ENCODE data around the gene SMYD3. TPM values are rescaled to one million over a fixed set of nuclear protein-coding genes. Genes with fewer than 3 reads are reported as not detected.

Gene SMYD3
- total RNA-seq, 6 experiments from 2014 or later: 6.3 to 10.0 (median 6.6) TPM

GRCh38 chr1:246170574-246171261, 336.4 kb downstream of the SMYD3 start:
- no peak for ATAC-seq

GRCh38 chr1:246169486-246169885, 337.6 kb downstream of the SMYD3 start:
- 98% methylated on average over 8 of the region's 8 CpGs for WGBS (ENCODE audit: insufficient coverage, low coverage, low lambda C conversion rate, missing lambda C conversion rate)
- Histone ChIP-seq H3K27me3 (no peaks in the 10 kb centered on the region), H3K27ac (no peak overlapping the region), H3K4me1 (no peaks in the 10 kb centered on the region), H3K4me3 (no peak overlapping the region), H3K9me3 (no peaks in the 10 kb centered on the region), H3K36me3 (no peaks in the 10 kb centered on the region)
- ATAC-seq (no peak), DNase-seq (no peak)
- TF ChIP-seq POLR2A (IDR thresholded peaks at IDR 0.05): no peak
- TF ChIP-seq, protein P1, sequence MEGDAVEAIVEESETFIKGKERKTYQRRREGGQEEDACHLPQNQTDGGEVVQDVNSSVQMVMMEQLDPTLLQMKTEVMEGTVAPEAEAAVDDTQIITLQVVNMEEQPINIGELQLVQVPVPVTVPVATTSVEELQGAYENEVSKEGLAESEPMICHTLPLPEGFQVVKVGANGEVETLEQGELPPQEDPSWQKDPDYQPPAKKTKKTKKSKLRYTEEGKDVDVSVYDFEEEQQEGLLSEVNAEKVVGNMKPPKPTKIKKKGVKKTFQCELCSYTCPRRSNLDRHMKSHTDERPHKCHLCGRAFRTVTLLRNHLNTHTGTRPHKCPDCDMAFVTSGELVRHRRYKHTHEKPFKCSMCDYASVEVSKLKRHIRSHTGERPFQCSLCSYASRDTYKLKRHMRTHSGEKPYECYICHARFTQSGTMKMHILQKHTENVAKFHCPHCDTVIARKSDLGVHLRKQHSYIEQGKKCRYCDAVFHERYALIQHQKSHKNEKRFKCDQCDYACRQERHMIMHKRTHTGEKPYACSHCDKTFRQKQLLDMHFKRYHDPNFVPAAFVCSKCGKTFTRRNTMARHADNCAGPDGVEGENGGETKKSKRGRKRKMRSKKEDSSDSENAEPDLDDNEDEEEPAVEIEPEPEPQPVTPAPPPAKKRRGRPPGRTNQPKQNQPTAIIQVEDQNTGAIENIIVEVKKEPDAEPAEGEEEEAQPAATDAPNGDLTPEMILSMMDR (IDR thresholded peaks at IDR 0.05): no peak
- intact Hi-C loops (cut with DNase I): no loop called here

More at GRCh38 chr1:246170574-246171261, 336.4 kb downstream of the SMYD3 start:
- Histone ChIP-seq H3K4me3 (no peak overlapping the region), H3K4me1 (no peaks in the 10 kb centered on the region), H3K36me3 (no peaks in the 10 kb centered on the region), H3K27ac (no peak overlapping the region), H3K9me3 (no peaks in the 10 kb centered on the region), H3K27me3 (no peaks in the 10 kb centered on the region)
- DNase-seq: no peak
- TF ChIP-seq, protein P1 (IDR thresholded peaks at IDR 0.05): no peak
- no peak for TF ChIP-seq POLR2A (IDR thresholded peaks at IDR 0.05)
- intact Hi-C loops (cut with DNase I): no loop called here
- WGBS (ENCODE audit: insufficient coverage, low coverage, low lambda C conversion rate, missing lambda C conversion rate): 86% methylated on average over 8 of the region's 8 CpGs

DNA sequence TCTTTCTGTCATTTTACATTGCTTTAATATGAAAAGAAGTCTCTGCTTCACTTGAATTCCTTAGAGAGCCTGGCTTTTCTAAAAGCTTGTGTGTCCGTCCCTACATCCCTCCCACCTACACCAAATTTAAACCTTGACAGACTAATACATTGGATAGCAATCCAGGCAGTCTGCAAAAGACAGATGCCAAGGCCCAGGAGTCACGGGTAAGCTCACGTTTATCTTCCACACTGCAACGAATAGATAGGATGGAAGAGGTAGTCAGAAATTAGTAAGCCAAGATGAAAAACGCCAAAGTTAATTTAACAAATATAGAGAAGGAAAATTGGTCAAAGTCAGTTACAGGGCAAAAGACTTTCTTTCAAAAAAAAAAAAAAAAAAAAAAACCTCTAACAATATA, 338.1 kb downstream of the SMYD3 start:
- Histone ChIP-seq H3K9me3 (no peaks in the 10 kb centered on the region), H3K27me3 (no peaks in the 10 kb centered on the region), H3K4me1 (no peaks in the 10 kb centered on the region), H3K27ac (no peak overlapping the region), H3K36me3 (no peaks in the 10 kb centered on the region), H3K4me3 (no peak overlapping the region)
- TF ChIP-seq POLR2A (IDR thresholded peaks at IDR 0.05): no peak
- TF ChIP-seq, protein P1 (IDR thresholded peaks at IDR 0.05): no peak
- intact Hi-C loops (cut with DNase I): no loop called here
- no peak for ATAC-seq
- WGBS (ENCODE audit: insufficient coverage, low coverage, low lambda C conversion rate, missing lambda C conversion rate): 73% methylated on average over 5 of the region's 5 CpGs
- no peak for DNase-seq

GRCh38 chr1:246166841-246167240, 340.2 kb downstream of the SMYD3 start:
- no peak for TF ChIP-seq POLR2A (IDR thresholded peaks at IDR 0.05)
- TF ChIP-seq, protein P1 (IDR thresholded peaks at IDR 0.05): no peak
- DNase-seq (no peak), ATAC-seq (no peak)
- 93% methylated on average over 11 of the region's 11 CpGs for WGBS (ENCODE audit: insufficient coverage, low coverage, low lambda C conversion rate, missing lambda C conversion rate)
- no peaks in the 10 kb centered on the region for H3K27me3 ChIP-seq
- H3K9me3 ChIP-seq: no peaks in the 10 kb centered on the region
- H3K4me3 ChIP-seq: no peak overlapping the region
- H3K27ac ChIP-seq: no peak overlapping the region
- no peaks in the 10 kb centered on the region for H3K36me3 ChIP-seq
- intact Hi-C loops (cut with DNase I): no loop called here
- H3K4me1 ChIP-seq: no peaks in the 10 kb centered on the region
